Parietal lobe (tissue), 1 donor: ENCODE results near the gene PRMT6. TPM values are rescaled to one million over a fixed set of nuclear protein-coding genes. Genes with fewer than 3 reads are reported as not detected.

Source experiments
- total RNA-seq: library from RNA; depleted of rRNA; stranded (reverse); fragments of >200 nt; gene quantifications from one replicate; pipeline ENCODE4 v1.2.3, GENCODE V29; 2014

The PRMT6 gene
- total RNA-seq = 17.2 TPM

DNA sequence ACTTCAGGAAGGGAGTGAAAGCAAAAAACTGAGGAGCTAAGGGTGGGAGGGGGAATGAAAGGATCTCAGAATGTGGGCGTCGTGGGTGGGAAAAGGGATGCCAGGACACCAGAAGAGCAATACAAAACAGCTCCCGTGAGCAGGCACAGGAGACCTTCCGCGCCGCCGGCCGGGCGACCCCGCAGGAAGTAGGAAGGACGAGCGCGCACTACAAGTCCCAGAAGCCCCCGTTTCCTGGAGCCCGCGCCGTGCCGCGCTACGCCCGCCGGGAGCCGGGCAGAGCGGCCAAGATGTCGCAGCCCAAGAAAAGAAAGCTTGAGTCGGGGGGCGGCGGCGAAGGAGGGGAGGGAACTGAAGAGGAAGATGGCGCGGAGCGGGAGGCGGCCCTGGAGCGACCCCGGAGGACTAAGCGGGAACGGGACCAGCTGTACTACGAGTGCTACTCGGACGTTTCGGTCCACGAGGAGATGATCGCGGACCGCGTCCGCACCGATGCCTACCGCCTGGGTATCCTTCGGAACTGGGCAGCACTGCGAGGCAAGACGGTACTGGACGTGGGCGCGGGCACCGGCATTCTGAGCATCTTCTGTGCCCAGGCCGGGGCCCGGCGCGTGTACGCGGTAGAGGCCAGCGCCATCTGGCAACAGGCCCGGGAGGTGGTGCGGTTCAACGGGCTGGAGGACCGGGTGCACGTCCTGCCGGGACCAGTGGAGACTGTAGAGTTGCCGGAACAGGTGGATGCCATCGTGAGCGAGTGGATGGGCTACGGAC is at the start of gene PRMT6:
PRMT6 (plus strand) TSS at position 249 of the 771 bp plus-strand sequence; CDS start at position 291, 42 bp downstream.

Other genes with a start within 250 kb of the PRMT6 start
- 14.4 TPM for gene NTNG1, start 84.4 kb downstream of the PRMT6 start, total RNA-seq